HCT116 (cell line): Measurements from ENCODE around the gene C2CD2. TPM values are rescaled to one million over a fixed set of nuclear protein-coding genes. Genes with fewer than 3 reads are reported as not detected.

Experiments used
- ATAC-seq: fragments of 200-7000 bp; cut with Tn5 transposase; 2 replicates; pipeline ENCODE4 v1.9.1; 2020; ENCODE audit warnings: mild to moderate bottlenecking, moderate library complexity
- BruUV-seq: library from RNA; stranded (reverse); fragments of 400-500 nt; replicated peaks from 2 replicates; lab custom pipeline; 2021; lab: Mats Ljungman, UMichigan
- CTCF ChIA-PET: fragments of 300-600 bp; sonication (Branson Sonifier 250); formaldehyde crosslinking; loops from one replicate; lab custom pipeline; 2021; ENCODE audit warnings: antibody characterized with exemption; lab: Charles Lee
- POLR2A ChIA-PET: fragments of 300-600, 350-600 bp; sonication (Branson Sonifier 250); formaldehyde crosslinking; loops from one replicate; lab custom pipeline; 2021; ENCODE audit warnings: antibody characterized with exemption; lab: Charles Lee
- RAD21 ChIA-PET, 2 experiments: fragments of 300-600 bp; sonication (Branson Sonifier 250); formaldehyde crosslinking; loops; one replicate each; lab custom pipeline; 2023; ENCODE audit warnings: low total read pairs in 2 of 2; ENCODE audit not compliant: uncharacterized antibody in 2 of 2, unreplicated experiment in 2 of 2, low non-redundant PET in 1 of 2; lab: Charles Lee
- DNase-seq: peaks from one replicate; pipeline ENCODE4 v3.0.0-alpha.2; 2010; ENCODE audit warnings: low read depth, low spot score
- H2AFZ ChIP-seq: fragments of 200-600 bp; shearing (Covaris generic), sonication (generic); 2 replicates; pipeline ENCODE4 v1.6.1; 2017; ENCODE audit warnings: low read depth, mixed run types, mixed read lengths, antibody characterized with exemption, low read length; ENCODE audit not compliant: poor library complexity, severe bottlenecking
- H3K27ac ChIP-seq: 2 replicates; pipeline ENCODE4 v1.5.1; 2012; ENCODE audit warnings: low read depth, low read length
- H3K27me3 ChIP-seq: fragments of 200-600 bp; sonication (generic); 2 replicates; pipeline ENCODE4 v1.6.1; 2016; ENCODE audit warnings: mixed run types, low read length, mixed read lengths; ENCODE audit not compliant: insufficient read depth
- H3K36me3 ChIP-seq, 2 experiments: fragments of 200-500 bp in 1 of 2; fragments of 200-600 bp in 1 of 2; sonication (Bioruptor generic) in 1 of 2; sonication (generic) in 1 of 2; 2 replicates each; pipeline versions ENCODE4 v1.5.1 to v1.6.1; 2014 to 2016; ENCODE audit warnings: low read length in 2 of 2, inconsistent platforms in 1 of 2, mixed read lengths in 1 of 2, mixed run types in 1 of 2; ENCODE audit not compliant: insufficient read depth in 2 of 2, control insufficient read depth in 1 of 2
- H3K4me1 ChIP-seq, 2 experiments: fragments of 200-600 bp in 1 of 2; sonication (generic) in 1 of 2; 2 replicates each; pipeline versions ENCODE4 v1.5.1 to v1.6.1; 2012 to 2017; ENCODE audit warnings: low read length in 2 of 2, inconsistent platforms in 1 of 2, mild to moderate bottlenecking in 1 of 2, mixed read lengths in 1 of 2, mixed run types in 1 of 2, moderate library complexity in 1 of 2; ENCODE audit not compliant: insufficient read depth in 2 of 2, control insufficient read depth in 1 of 2
- H3K4me2 ChIP-seq: fragments of 200-600 bp; sonication (generic); 2 replicates; pipeline ENCODE4 v1.6.1; 2017; ENCODE audit warnings: mixed run types, low read length, mixed read lengths
- H3K4me3 ChIP-seq, 2 experiments: fragments of 200-600 bp in 1 of 2; sonication (generic) in 1 of 2; replicated peaks in 1 of 2; 2 replicates each; pipeline ENCODE4 v1.5.1; 2011 to 2016; ENCODE audit warnings: low read length in 2 of 2, control low read depth in 1 of 2, low read depth in 1 of 2, mild to moderate bottlenecking in 1 of 2, mixed read lengths in 1 of 2, mixed run types in 1 of 2
- H3K79me2 ChIP-seq: fragments of 200-600 bp; sonication (generic); 2 replicates; pipeline ENCODE4 v1.6.1; 2017; ENCODE audit warnings: mild to moderate bottlenecking, mixed run types, low read length, moderate library complexity, mixed read lengths; ENCODE audit not compliant: insufficient read depth
- H3K9ac ChIP-seq: fragments of 200-600 bp; sonication (generic); 2 replicates; pipeline ENCODE4 v1.6.1; 2016; ENCODE audit warnings: low read length, mixed read lengths
- H3K9me2 ChIP-seq: fragments of 200-600 bp; sonication (generic), shearing (Covaris generic); 2 replicates; pipeline ENCODE4 v1.6.1; 2017; ENCODE audit warnings: mixed run types, mild to moderate bottlenecking, moderate library complexity; ENCODE audit not compliant: insufficient read depth
- H3K9me3 ChIP-seq, 2 experiments: fragments of 200-500 bp in 1 of 2; fragments of 200-600 bp in 1 of 2; sonication (Bioruptor generic) in 1 of 2; sonication (generic) in 1 of 2; 2 replicates each; pipeline ENCODE4 v1.6.1; 2014 to 2017; ENCODE audit warnings: low read length in 2 of 2, mixed read lengths in 2 of 2, inconsistent platforms in 1 of 2, low read depth in 1 of 2, mild to moderate bottlenecking in 1 of 2, mixed run types in 1 of 2, moderate library complexity in 1 of 2; ENCODE audit not compliant: control insufficient read depth in 1 of 2, insufficient read depth in 1 of 2
- H4K20me1 ChIP-seq: fragments of 200-600 bp; sonication (generic), shearing (Covaris generic); 2 replicates; pipeline ENCODE4 v1.6.1; 2017; ENCODE audit warnings: mixed run types, mild to moderate bottlenecking, moderate library complexity; ENCODE audit not compliant: insufficient read depth
- CBX3 ChIP-seq: IDR thresholded peaks from 2 replicates; pipeline ENCODE4 v1.6.1; 2012; ENCODE audit warnings: low read depth
- CEBPB ChIP-seq: IDR thresholded peaks from 2 replicates; pipeline ENCODE4 v1.6.1; 2012; ENCODE audit warnings: low read depth
- ELF1 ChIP-seq: IDR thresholded peaks from 2 replicates; pipeline ENCODE4 v1.6.1; 2012; ENCODE audit warnings: low read depth, borderline replicate concordance
- EZH2 ChIP-seq: fragments of 200-600 bp; sonication (generic); IDR thresholded peaks from 2 replicates; pipeline ENCODE4 v1.6.1; 2017; ENCODE audit warnings: antibody characterized with exemption, mixed run types
- EZH2phosphoT487 ChIP-seq: fragments of 200-600 bp; IDR thresholded peaks from 2 replicates; pipeline ENCODE4 v1.6.1; 2018; ENCODE audit warnings: antibody characterized with exemption, borderline replicate concordance
- FOSL1 ChIP-seq: IDR thresholded peaks from 2 replicates; pipeline ENCODE4 v1.6.1; 2012; ENCODE audit warnings: low read depth
- JUND ChIP-seq: IDR thresholded peaks from 2 replicates; pipeline ENCODE4 v1.6.1; 2012
- MAX ChIP-seq: IDR thresholded peaks from 2 replicates; pipeline ENCODE4 v1.6.1; 2012
- POLR2AphosphoS5 ChIP-seq: IDR thresholded peaks from 2 replicates; pipeline ENCODE4 v1.6.1; 2011; ENCODE audit warnings: mild to moderate bottlenecking, low read depth, low read length, moderate library complexity
- RAD21 ChIP-seq: IDR thresholded peaks from 2 replicates; pipeline ENCODE4 v1.6.1; 2012; ENCODE audit warnings: low read depth, mild to moderate bottlenecking
- SIN3A ChIP-seq: IDR thresholded peaks from 2 replicates; pipeline ENCODE4 v1.6.1; 2012; ENCODE audit warnings: low read depth
- SP1 ChIP-seq: IDR thresholded peaks from 2 replicates; pipeline ENCODE4 v1.6.1; 2012; ENCODE audit warnings: low read depth
- SRF ChIP-seq: IDR thresholded peaks from 2 replicates; pipeline ENCODE4 v1.6.1; 2012; ENCODE audit warnings: low read depth
- TCF7L2 ChIP-seq: IDR thresholded peaks from 2 replicates; pipeline ENCODE4 v1.7.0; 2011; ENCODE audit warnings: borderline replicate concordance, inconsistent platforms; ENCODE audit not compliant: insufficient read depth, insufficient read length; ENCODE audit errors: extremely low read depth
- YY1 ChIP-seq: IDR thresholded peaks from 2 replicates; pipeline ENCODE4 v1.6.1; 2011; ENCODE audit warnings: low read length, low read depth, moderate library complexity, mild to moderate bottlenecking; ENCODE audit not compliant: insufficient replicate concordance; ENCODE audit errors: extremely low read depth
- ZFX ChIP-seq: fragments of 450-650 bp; IDR thresholded peaks from 2 replicates; pipeline ENCODE4 v1.6.1; 2017
- ZNF274 ChIP-seq: fragments of 200-500 bp; sonication (Bioruptor generic); IDR thresholded peaks from 2 replicates; pipeline ENCODE4 v1.6.1; 2014; ENCODE audit warnings: mild to moderate bottlenecking, low read depth, low read length, inconsistent platforms
- intact Hi-C: fragments of 100-400 bp; cut with micrococcal nuclease; formaldehyde crosslinking; loops from 2 replicates; pipeline ENCODE4 v1.10.0; 2022
- total RNA-seq: library from RNA; stranded (reverse); gene quantifications from one replicate; pipeline ENCODE4 v1.2.1, GENCODE V29; 2021; ENCODE audit not compliant: unreplicated experiment
- TF ChIP-seq, protein P1 (sequence below): IDR thresholded peaks from 2 replicates; pipeline ENCODE4 v1.6.1; 2012
- TF ChIP-seq, protein P2 (sequence below), 3 experiments: fragments of 200-600 bp in 1 of 3; sonication (generic) in 1 of 3; IDR thresholded peaks in 2 of 3; conservative IDR thresholded peaks in 1 of 3; 2 replicates each; pipeline ENCODE4 v1.5.1; 2012 to 2017; ENCODE audit warnings: low read depth in 2 of 3, low read length in 2 of 3, antibody characterized with exemption in 1 of 3, borderline replicate concordance in 1 of 3, control low read depth in 1 of 3, mild to moderate bottlenecking in 1 of 3, mixed read lengths in 1 of 3, mixed run types in 1 of 3, moderate library complexity in 1 of 3; ENCODE audit not compliant: insufficient read depth in 1 of 3
- TF ChIP-seq, protein P3 (sequence below): IDR thresholded peaks from 2 replicates; pipeline ENCODE4 v1.6.1; 2011; ENCODE audit warnings: mild to moderate bottlenecking, low read length, moderate library complexity; ENCODE audit not compliant: insufficient replicate concordance; ENCODE audit errors: extremely low read depth

The C2CD2 gene
- total RNA-seq, 1 experiment from 2014 or later = 22.0 TPM

- BruUV-seq = no TSS peak
Observed at GRCh38 chr21:41866274-41866809, 87.5 kb downstream of the C2CD2 start.

More at GRCh38 chr21:41866274-41866809, 87.5 kb downstream of the C2CD2 start:
- no peak overlapping the region for H3K4me3 ChIP-seq
- no peaks in the 10 kb centered on the region for H3K9me2 ChIP-seq
- H3K79me2 ChIP-seq = peaks cover 18% of the 10 kb centered on the region; the same call in 1 of the 2 replicates
- 0 out of 4 replicates have a peak, but pooled peaks cover 0 to 4% of the 10 kb centered on the region in 2 experiments for H3K4me1 ChIP-seq
- no peak overlapping the region for H3K9ac ChIP-seq
- ChIA-PET POLR2A (no interaction called here), CTCF (no interaction called here), RAD21 (no interaction called here)
- no peak overlapping the region for H2AFZ ChIP-seq
- TF ChIP-seq JUND (no peak), ZFX (no peak), ZNF274 (no peak), MAX (no peak), EZH2phosphoT487 (no peak), EZH2 (no peak), ELF1 (no peak), POLR2AphosphoS5 (no peak), FOSL1 (no peak), SP1 (no peak), RAD21 (no peak), CBX3 (no peak), SIN3A (no peak), TCF7L2 (no peak), SRF (no peak), CEBPB (no peak), YY1 (no peak)
- TF ChIP-seq, protein P1, sequence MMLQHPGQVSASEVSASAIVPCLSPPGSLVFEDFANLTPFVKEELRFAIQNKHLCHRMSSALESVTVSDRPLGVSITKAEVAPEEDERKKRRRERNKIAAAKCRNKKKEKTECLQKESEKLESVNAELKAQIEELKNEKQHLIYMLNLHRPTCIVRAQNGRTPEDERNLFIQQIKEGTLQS = no peak
- TF ChIP-seq, protein P2, sequence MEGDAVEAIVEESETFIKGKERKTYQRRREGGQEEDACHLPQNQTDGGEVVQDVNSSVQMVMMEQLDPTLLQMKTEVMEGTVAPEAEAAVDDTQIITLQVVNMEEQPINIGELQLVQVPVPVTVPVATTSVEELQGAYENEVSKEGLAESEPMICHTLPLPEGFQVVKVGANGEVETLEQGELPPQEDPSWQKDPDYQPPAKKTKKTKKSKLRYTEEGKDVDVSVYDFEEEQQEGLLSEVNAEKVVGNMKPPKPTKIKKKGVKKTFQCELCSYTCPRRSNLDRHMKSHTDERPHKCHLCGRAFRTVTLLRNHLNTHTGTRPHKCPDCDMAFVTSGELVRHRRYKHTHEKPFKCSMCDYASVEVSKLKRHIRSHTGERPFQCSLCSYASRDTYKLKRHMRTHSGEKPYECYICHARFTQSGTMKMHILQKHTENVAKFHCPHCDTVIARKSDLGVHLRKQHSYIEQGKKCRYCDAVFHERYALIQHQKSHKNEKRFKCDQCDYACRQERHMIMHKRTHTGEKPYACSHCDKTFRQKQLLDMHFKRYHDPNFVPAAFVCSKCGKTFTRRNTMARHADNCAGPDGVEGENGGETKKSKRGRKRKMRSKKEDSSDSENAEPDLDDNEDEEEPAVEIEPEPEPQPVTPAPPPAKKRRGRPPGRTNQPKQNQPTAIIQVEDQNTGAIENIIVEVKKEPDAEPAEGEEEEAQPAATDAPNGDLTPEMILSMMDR (IDR thresholded peaks at IDR 0.05 in 2 of 3, conservative IDR thresholded peaks at IDR 0.05 in 1 of 3; ENCODE audit: borderline replicate concordance in 1 of 3, insufficient read depth in 1 of 3, low read depth in 2 of 3, low read length in 2 of 3) = no peak
- TF ChIP-seq, protein P3, sequence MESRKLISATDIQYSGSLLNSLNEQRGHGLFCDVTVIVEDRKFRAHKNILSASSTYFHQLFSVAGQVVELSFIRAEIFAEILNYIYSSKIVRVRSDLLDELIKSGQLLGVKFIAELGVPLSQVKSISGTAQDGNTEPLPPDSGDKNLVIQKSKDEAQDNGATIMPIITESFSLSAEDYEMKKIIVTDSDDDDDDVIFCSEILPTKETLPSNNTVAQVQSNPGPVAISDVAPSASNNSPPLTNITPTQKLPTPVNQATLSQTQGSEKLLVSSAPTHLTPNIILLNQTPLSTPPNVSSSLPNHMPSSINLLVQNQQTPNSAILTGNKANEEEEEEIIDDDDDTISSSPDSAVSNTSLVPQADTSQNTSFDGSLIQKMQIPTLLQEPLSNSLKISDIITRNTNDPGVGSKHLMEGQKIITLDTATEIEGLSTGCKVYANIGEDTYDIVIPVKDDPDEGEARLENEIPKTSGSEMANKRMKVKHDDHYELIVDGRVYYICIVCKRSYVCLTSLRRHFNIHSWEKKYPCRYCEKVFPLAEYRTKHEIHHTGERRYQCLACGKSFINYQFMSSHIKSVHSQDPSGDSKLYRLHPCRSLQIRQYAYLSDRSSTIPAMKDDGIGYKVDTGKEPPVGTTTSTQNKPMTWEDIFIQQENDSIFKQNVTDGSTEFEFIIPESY = no peak
- no peak overlapping the region for H3K27ac ChIP-seq
- intact Hi-C loops = no loop called here
- ATAC-seq = no peak
- DNase-seq = no peak
- H4K20me1 ChIP-seq = no peaks in the 10 kb centered on the region
- H3K27me3 ChIP-seq = no peaks in the 10 kb centered on the region
- no peaks in the 10 kb centered on the region for H3K9me3 ChIP-seq
- no peaks in the 10 kb centered on the region; a peak in 1 of 4 replicates for H3K36me3 ChIP-seq
- H3K4me2 ChIP-seq = no peak overlapping the region
